PC-3 (cell line): Measurements from ENCODE around the gene UVSSA. TPM values are rescaled to one million over a fixed set of nuclear protein-coding genes. Genes with fewer than 3 reads are reported as not detected.

Experiments used
- ATAC-seq: fragments of 200-7000 bp; cut with Tn5 transposase; 2 replicates; pipeline ENCODE4 v1.9.1; 2020; ENCODE audit warnings: mild to moderate bottlenecking, moderate library complexity
- BruUV-seq: library from RNA; stranded (reverse); fragments of 400-500 nt; replicated peaks from 2 replicates; lab custom pipeline; 2021; lab: Mats Ljungman, UMichigan
- CTCF ChIA-PET: fragments of 300-600 bp; sonication (Branson Sonifier 250); formaldehyde crosslinking; loops from one replicate; lab custom pipeline; 2022; ENCODE audit warnings: antibody characterized with exemption; lab: Charles Lee
- POLR2A ChIA-PET: fragments of 300-600 bp; sonication (Branson Sonifier 250); formaldehyde crosslinking; loops from one replicate; lab custom pipeline; 2022; ENCODE audit warnings: antibody characterized with exemption; ENCODE audit not compliant: unreplicated experiment; lab: Charles Lee
- DNase-seq: peaks from one replicate; pipeline ENCODE4 v3.0.0-alpha.2; 2015
- H2AFZ ChIP-seq: fragments of 300-600 bp; sonication (generic); 2 replicates; pipeline ENCODE4 v1.6.0; 2016; ENCODE audit warnings: antibody characterized with exemption, low read length
- H3F3A ChIP-seq: fragments of 300-600 bp; sonication (generic); one replicate; pipeline ENCODE4 v1.6.0; 2017; ENCODE audit warnings: antibody characterized with exemption, low read length, control low read depth, mild to moderate bottlenecking; ENCODE audit not compliant: unreplicated experiment
- H3K27ac ChIP-seq: fragments of 300-600 bp; sonication (generic); 2 replicates; pipeline ENCODE4 v1.5.1; 2016; ENCODE audit warnings: mild to moderate bottlenecking, low read length
- H3K27me3 ChIP-seq: fragments of 300-600 bp; sonication (generic); 2 replicates; pipeline ENCODE4 v1.6.1; 2016; ENCODE audit warnings: low read length, mixed read lengths
- H3K36me3 ChIP-seq: fragments of 300-600 bp; sonication (generic); 2 replicates; pipeline ENCODE4 v1.6.1; 2016; ENCODE audit warnings: low read depth, mixed run types, low read length, mixed read lengths
- H3K4me1 ChIP-seq: fragments of 300-600 bp; sonication (generic); 2 replicates; pipeline ENCODE4 v1.5.1; 2016; ENCODE audit warnings: low read length; ENCODE audit not compliant: insufficient read depth
- H3K4me2 ChIP-seq: fragments of 300-600 bp; sonication (generic); 2 replicates; pipeline ENCODE4 v1.6.0; 2016; ENCODE audit warnings: low read length
- H3K4me3 ChIP-seq: fragments of 300-600 bp; sonication (generic); 2 replicates; pipeline ENCODE4 v1.5.1; 2016; ENCODE audit warnings: mild to moderate bottlenecking, low read length, mixed read lengths
- H3K79me2 ChIP-seq: fragments of 300-600 bp; sonication (generic); 2 replicates; pipeline ENCODE4 v1.6.1; 2017; ENCODE audit warnings: low read length, mixed read lengths
- H3K9ac ChIP-seq: fragments of 300-600 bp; sonication (generic); 2 replicates; pipeline ENCODE4 v1.6.0; 2016; ENCODE audit warnings: mild to moderate bottlenecking, low read length
- H3K9me2 ChIP-seq: fragments of 300-600 bp; sonication (generic); replicated peaks from 2 replicates; pipeline ENCODE4 v1.6.1; 2016; ENCODE audit warnings: mixed run types, low read length, mixed read lengths
- H3K9me3 ChIP-seq: fragments of 300-600 bp; sonication (generic); 2 replicates; pipeline ENCODE4 v1.6.1; 2016; ENCODE audit warnings: low read length, mixed read lengths
- H4K20me1 ChIP-seq: fragments of 300-600 bp; sonication (generic); 2 replicates; pipeline ENCODE4 v1.6.1; 2016; ENCODE audit warnings: low read length, mixed read lengths
- EZH2 ChIP-seq: fragments of 300-600 bp; sonication (generic); IDR thresholded peaks from one replicate; pipeline ENCODE4 v1.6.1; 2017; ENCODE audit warnings: antibody characterized with exemption, mild to moderate bottlenecking, low read length; ENCODE audit not compliant: unreplicated experiment
- EZH2phosphoT487 ChIP-seq: fragments of 300-600 bp; sonication (generic); IDR thresholded peaks from 2 replicates; pipeline ENCODE4 v1.6.1; 2018; ENCODE audit warnings: mild to moderate bottlenecking, antibody characterized with exemption, low read length, borderline replicate concordance
- intact Hi-C: fragments of 100-400 bp; cut with micrococcal nuclease; formaldehyde crosslinking; loops from 2 replicates; pipeline ENCODE4 v1.9.0; 2023
- total RNA-seq: library from RNA; depleted of rRNA; stranded (reverse); fragments of >200 nt; gene quantifications from 2 replicates; pipeline ENCODE4 v1.2.3, GENCODE V29; 2014
- TF ChIP-seq, protein P1 (sequence below): fragments of 300-600 bp; sonication (generic); conservative IDR thresholded peaks from 2 replicates; pipeline ENCODE4 v1.5.1; 2017; ENCODE audit warnings: antibody characterized with exemption, low read depth, mild to moderate bottlenecking, low read length

UVSSA gene
- total RNA-seq, 1 experiment from 2014 or later, result 6.2 TPM

DNA sequence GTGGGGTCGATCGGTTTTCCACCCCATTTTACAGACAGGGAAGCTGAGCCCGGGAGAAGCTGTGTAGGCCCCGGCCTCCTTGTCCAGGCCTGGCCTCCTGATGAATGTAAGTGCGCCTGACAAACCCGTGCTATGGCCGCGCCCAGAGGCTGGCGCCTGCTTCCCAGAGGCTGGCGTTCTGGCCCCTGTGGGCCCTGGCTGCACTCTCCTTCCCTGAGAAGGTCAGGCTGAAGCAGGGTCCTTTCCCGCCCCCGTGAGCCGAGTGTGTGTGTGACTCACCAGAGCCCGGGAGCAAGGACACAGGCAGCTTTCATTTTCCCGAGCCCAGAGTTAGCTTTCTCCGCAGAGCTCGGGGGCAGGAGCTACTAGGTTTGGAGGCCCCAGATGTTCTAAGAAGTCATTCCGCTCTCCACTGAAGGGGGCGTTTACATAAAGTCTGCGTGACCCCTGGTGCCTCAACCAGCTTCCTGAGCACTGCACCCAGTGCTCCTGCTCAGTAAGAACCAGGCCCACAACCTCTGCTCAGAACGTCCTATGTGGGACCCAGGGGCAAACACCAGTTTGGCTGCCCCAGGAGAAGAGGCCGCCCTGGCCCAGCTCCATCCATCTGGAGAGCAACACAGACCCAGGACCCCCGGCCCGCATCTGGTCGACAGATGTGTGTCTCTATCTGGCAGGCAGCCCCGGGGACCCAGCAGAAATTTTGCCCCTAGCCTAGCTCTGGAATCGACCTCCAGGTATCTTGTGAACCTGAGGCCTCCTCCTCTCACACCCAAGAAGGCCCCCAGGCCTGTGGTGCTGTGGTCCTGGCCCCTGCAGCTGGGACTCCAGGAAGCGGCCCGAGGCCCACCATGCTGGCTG lies 13.6 kb downstream of the UVSSA start:
- H3K9me2 ChIP-seq, result no peaks in the 10 kb centered on the region
- TF ChIP-seq, protein P1, sequence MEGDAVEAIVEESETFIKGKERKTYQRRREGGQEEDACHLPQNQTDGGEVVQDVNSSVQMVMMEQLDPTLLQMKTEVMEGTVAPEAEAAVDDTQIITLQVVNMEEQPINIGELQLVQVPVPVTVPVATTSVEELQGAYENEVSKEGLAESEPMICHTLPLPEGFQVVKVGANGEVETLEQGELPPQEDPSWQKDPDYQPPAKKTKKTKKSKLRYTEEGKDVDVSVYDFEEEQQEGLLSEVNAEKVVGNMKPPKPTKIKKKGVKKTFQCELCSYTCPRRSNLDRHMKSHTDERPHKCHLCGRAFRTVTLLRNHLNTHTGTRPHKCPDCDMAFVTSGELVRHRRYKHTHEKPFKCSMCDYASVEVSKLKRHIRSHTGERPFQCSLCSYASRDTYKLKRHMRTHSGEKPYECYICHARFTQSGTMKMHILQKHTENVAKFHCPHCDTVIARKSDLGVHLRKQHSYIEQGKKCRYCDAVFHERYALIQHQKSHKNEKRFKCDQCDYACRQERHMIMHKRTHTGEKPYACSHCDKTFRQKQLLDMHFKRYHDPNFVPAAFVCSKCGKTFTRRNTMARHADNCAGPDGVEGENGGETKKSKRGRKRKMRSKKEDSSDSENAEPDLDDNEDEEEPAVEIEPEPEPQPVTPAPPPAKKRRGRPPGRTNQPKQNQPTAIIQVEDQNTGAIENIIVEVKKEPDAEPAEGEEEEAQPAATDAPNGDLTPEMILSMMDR, result no peak
- TF ChIP-seq EZH2 (no peak), EZH2phosphoT487 (no peak)
- no peaks in the 10 kb centered on the region for H3K79me2 ChIP-seq
- no peaks in the 10 kb centered on the region for H3K4me1 ChIP-seq
- no TSS peak for BruUV-seq
- ATAC-seq (no peak), DNase-seq (no peak)
- no peak overlapping the region for H3K4me2 ChIP-seq
- CTCF ChIA-PET, result no interaction called here
- H3K36me3 ChIP-seq, result no peaks in the 10 kb centered on the region
- H3K27ac ChIP-seq, result no peak overlapping the region
- no peaks in the 10 kb centered on the region for H4K20me1 ChIP-seq
- H3K27me3 ChIP-seq, result no peaks in the 10 kb centered on the region
- H3K9ac ChIP-seq, result no peak overlapping the region
- no peaks in the 10 kb centered on the region for H3F3A ChIP-seq
- no peak overlapping the region for H2AFZ ChIP-seq
- POLR2A ChIA-PET, result no interaction called here
- intact Hi-C loops, result no loop called here
- no peak overlapping the region for H3K4me3 ChIP-seq
- no peaks in the 10 kb centered on the region for H3K9me3 ChIP-seq

- Histone ChIP-seq H3K4me1 (no peaks in the 10 kb centered on the region), H3F3A (no peaks in the 10 kb centered on the region), H3K9ac (no peak overlapping the region), H2AFZ (no peak overlapping the region), H3K9me3 (no peaks in the 10 kb centered on the region), H3K4me2 (no peak overlapping the region), H3K36me3 (no peaks in the 10 kb centered on the region), H3K27me3 (no peaks in the 10 kb centered on the region), H3K79me2 (no peaks in the 10 kb centered on the region), H3K27ac (no peak overlapping the region), H3K9me2 (no peaks in the 10 kb centered on the region), H3K4me3 (no peak overlapping the region), H4K20me1 (no peaks in the 10 kb centered on the region)
- intact Hi-C loops, result no loop called here
- TF ChIP-seq, protein P1, result no peak
- TF ChIP-seq EZH2phosphoT487 (no peak), EZH2 (no peak)
- no peak for ATAC-seq
- BruUV-seq, result no TSS peak
- DNase-seq, result no peak
- ChIA-PET CTCF (no interaction called here), POLR2A (no interaction called here)
Measured at GRCh38 chr4:1361431-1361830, 14.4 kb downstream of the UVSSA start.

DNA sequence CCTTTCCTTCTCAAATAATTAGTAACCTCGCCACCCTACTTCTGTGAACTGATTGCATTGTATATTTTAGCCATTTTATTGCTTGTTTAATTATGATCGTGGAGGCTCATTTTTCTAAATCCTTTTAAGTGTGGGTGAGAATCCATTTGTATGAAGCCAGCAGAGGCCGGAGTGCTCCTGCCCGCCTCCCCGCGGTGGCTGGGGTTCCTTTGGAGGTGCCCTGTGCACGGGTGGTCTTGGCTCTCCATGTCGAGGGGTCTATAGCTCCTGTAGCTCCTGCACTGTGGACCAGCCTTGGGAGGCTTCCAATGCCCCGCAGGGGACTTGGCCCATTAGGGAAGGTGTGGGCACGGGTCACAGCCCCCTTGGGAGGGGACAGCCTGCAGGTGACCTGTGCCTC lies 15.0 kb downstream of the UVSSA start:
- Histone ChIP-seq H3K9ac (no peak overlapping the region), H3K4me3 (no peak overlapping the region), H3K4me2 (no peak overlapping the region), H3F3A (no peaks in the 10 kb centered on the region), H3K9me3 (no peaks in the 10 kb centered on the region), H3K9me2 (no peaks in the 10 kb centered on the region), H3K27me3 (no peaks in the 10 kb centered on the region), H3K79me2 (no peaks in the 10 kb centered on the region), H3K36me3 (no peaks in the 10 kb centered on the region), H3K27ac (no peak overlapping the region), H2AFZ (no peak overlapping the region), H4K20me1 (no peaks in the 10 kb centered on the region), H3K4me1 (no peaks in the 10 kb centered on the region)
- TF ChIP-seq EZH2phosphoT487 (no peak), EZH2 (no peak)
- TF ChIP-seq, protein P1, result no peak
- ChIA-PET POLR2A (no interaction called here), CTCF (no interaction called here)
- intact Hi-C loops, result no loop called here
- no peak for ATAC-seq
- DNase-seq, result no peak
- BruUV-seq, result no TSS peak
